Measurements from ENCODE around the gene MBD3.
"Not testable (repeated sequence)": the region's sequence is repeated elsewhere in the genome, so short reads cannot be mapped to it uniquely, and the experiment has no call there.

The MBD3 gene, protein sequence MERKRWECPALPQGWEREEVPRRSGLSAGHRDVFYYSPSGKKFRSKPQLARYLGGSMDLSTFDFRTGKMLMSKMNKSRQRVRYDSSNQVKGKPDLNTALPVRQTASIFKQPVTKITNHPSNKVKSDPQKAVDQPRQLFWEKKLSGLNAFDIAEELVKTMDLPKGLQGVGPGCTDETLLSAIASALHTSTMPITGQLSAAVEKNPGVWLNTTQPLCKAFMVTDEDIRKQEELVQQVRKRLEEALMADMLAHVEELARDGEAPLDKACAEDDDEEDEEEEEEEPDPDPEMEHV

DNA sequence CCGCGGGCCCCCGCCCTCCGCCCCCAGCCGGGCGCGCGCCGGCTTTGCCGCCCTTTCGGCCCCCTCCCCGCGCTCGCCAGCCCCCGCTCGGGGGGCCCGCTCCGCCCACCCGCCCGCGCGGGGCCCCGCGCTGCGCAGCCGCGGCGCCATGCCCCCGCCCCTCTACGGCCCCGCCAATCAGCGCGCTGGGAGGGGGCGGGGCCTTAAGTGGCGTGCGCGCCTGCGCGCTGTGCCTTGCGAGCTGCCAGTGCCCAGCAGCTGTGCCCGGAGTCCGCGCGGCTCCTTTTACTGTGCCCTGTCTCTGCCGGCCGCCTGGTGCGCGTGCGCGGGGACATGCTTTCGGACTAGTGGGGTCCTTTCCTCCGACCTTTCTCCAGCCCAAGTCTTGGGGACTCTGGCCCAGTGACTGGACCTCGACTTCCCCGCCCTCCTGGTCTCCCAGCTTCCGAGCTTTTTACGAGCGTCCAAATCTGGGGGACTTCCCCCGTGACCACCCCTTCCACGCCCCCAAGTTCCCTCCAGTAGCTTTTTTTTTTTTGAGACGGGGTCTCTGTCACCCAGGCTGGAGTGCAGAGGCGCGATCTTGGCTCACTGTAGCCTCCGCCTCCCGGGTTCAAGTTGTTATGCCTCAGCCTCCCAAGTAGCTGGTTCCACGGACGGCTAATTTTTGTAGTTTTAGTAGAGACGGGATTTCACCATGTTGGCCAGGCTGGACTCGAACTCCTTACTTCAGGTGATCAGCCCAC is at the start of gene MBD3:
MBD3 (minus strand) TSS at position 111 of the 746 bp plus-strand sequence. CDS start 234 bp downstream, outside the sequence.
- no peak for FAIRE-seq

DNA sequence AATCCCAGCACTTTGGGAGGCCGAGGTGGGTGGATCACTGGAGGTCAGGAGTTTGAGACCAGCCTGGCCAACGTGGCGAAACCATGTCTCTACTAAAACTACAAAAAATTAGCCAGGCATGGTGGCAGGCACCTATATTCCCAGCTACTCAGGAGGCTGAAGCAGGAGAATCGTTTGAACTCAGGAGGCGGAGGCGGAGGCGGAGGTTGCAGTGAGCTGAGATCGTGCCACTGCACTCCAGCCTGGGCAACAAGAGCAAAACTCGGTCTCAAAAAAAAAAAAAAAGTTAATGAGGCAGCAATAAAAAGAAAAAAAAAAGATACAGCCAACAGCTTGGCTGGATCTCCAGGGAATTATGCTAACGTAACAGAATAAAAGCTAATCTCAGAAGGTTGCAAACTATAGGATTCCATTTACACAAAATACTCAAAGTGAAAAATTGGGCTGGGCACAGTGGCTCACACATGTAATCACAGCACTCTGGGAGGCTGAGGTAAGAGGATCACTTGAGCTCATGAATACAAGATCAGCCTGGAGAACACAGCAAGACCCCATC is 48.3 kb upstream of the MBD3 start:
- FAIRE-seq: not testable (repeated sequence)

DNA sequence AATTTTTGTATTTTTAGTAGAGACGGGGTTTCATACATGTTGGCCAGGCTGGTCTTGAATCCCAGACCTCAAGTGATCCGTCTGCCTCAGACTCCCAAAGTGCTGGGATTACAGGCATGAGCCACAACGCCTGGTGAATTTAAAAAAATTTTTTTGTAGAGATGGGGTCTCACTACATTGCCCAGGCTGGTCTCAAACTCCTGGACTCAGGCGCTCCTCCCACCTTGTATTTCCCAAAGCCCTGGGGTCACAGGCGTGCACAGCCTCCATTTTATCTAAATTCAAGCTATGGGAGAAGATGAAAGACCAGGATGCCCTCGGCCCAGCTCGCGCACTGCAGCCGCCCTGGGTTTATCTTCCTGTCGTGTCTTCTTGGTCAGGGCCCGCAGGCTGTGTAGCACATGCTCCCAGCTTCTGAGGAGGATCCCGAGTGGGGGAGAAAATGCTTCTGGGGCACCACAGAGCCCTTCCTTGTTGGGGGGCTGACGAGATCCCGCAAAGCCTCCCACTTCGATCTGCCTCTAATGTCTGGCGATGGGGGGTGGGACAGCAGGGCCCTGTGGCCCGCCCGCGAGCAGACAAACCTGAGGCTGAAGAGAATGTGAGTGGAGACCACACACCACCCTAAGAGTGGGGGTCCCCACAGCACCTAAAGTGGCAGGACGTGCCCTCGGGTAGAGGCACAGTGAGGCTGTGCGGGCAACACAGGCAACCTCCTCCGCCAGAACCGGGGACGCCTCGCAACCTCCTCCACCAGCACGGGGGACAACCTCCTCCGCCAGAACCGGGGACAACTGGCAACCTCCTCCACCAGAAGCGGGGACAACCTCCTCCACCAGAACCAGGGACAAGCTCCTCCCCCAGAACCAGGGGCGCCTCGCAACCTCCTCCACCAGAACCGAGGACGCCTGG is 43.9 kb upstream of the MBD3 start:
- FAIRE-seq: no peak

DNA sequence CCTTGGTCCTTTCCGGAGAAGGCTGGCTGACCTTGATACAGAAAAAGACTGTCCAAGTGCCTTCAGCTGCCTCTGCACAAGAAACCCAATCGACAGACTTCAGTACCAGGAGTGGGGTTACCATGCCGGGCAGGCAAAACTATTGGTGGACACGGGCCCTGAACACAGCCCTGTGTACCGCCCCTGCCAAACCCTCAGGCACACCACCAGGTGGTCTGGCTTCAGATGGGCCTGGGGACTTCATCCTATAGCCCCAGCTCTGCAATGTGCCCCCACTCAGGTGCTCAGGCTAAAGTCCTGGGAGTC is 42.2 kb upstream of the MBD3 start:
- FAIRE-seq: no peak

GRCh38 chr19:1634242-1634937 is 41.7 kb upstream of the MBD3 start:
- no peak for FAIRE-seq

GRCh38 chr19:1633269-1633826 is 40.7 kb upstream of the MBD3 start:
- FAIRE-seq: no peak

DNA sequence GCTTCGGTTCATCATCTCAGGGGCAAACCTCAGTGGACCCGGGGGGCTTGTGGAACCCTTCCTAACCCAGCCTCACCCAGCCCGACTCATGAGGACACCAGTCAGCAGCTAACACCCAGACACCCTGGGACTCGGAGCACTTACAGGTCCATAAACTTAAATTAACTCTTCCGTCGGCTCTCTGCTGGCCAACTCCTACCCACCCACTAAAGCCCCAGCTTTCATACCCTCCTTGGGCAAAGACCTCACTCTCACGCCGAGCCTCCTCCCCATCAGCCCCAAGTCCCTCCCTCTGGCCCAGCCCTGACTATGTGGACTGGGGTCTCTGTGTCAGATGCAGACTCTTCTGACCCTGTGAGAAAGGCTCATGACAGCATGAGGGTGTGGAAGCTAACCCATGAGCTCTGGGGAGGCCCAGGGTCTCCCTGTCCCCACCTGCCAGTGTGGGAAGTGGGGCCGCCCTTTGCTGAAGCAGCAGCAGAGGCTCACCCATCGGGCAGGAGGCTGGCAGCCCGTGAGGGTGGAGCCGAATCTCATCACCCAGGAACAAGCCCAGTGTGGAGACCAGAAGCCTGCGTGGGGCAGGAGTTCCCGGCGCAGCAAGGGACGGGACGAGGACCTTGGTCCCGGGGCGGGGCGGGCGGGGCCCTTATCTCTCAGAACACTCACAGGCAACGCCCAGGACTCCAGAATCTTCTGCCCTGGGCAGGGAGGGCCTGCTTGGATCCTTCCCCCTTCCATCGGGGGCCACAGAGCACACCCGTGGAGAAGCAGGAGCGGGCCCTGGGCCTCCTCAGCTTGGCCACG is 40.0 kb upstream of the MBD3 start:
- no peak for FAIRE-seq

DNA sequence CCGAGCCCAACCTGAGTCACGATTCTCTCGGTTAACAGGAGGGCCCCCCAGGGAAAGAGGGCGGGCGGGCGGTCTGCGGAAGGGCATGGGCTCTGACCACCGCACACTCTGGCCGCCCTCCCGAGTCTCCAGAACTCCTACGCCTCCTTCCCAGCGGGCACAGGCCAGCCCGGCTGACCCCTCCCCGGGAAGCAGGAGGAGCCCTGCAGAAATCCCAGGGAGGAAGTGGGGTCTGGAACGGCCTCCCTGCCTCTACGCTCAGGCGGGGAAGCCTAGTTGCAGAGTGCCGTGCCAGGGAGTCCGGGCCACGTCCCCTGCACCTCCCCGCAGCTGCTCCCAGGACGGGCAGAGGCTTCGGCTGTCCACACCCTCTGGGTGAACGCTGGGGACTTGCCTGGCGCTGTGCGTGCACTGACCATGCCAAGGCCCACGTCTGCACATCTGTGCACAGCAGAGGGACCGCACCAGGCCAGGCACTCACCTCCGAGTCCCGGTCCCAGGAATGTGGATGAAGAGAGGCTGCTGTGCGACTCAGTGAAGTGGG is 39.0 kb upstream of the MBD3 start:
- no peak for FAIRE-seq

GRCh38 chr19:1630811-1631210 is 38.1 kb upstream of the MBD3 start:
- no peak for FAIRE-seq

- no peak for FAIRE-seq
Observed at GRCh38 chr19:1630012-1630411, 37.3 kb upstream of the MBD3 start.

DNA sequence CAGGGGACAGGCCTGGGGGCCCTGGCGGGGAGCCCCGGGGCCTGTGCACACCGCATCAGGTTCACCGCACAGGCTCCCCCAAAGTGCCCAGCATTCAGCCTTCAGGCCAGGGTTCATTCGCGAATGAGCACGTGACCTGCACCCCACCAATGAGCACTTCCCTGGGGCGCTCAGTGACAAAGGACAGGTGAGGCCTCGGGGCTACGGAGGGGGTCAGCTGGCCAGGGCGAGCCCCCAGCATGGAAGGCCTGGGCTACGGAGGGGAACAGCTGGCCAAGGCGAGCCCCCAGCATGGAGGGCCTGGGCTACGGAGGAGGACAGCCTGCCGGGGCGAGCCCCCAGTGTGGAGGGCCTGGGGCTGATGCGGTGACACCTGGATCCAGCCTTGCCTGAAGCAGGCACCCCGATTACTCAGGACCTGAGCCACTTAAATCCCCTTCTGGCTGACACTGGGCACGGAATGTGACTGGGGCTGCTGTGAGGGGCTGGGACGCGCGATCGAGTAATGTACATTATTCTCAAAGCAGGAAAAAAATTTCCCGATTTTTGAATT is 36.7 kb upstream of the MBD3 start:
- FAIRE-seq: no peak

DNA sequence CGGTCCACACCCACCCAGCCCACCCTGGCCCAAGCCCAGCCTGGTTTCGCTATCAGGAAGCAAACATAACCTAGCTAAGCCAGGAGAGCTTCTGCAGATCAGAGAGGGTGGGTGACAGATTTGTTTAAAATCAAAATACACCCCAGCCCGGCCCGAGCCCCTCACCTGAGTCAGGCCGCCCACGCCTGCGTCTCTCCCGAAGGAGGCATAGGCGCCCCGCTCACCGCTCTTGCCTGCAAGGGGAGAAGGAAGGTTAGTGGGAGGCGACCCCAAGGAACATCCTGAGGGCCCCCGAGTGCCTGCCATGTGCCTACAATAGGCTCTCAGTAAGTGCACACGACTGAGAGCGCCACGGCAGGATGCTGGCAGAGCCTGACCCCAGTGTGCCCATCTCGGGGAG is 34.5 kb upstream of the MBD3 start:
- FAIRE-seq: no peak

DNA sequence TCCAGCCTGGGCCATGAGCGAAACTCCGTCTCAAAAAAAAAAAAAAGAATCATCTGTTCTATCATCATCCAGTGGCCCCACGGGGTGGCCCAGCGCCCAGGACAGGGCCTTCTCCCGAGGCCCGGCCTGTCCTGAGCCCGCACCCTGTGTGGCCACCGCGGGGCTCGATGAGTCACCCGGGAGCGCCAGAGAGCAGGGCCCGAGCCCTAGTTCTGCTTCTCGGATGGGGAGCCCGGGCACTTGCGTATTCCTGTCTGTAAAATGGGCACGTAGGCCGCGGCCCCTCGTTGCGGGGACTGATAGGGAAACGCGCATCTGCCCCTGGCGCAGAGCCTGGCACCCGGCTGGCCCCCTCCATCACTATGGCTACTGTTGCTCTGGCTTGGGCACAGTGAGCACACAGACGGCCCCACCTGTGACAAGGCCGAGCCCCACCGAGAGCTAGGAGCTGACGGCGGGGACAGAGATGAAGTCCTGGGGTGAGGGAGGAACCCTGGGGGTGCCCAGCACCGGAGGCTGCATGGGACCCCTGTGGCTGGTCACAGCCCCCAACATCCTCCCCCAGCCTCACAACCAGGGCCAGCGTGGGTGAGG is 33.8 kb upstream of the MBD3 start:
- no peak for FAIRE-seq

DNA sequence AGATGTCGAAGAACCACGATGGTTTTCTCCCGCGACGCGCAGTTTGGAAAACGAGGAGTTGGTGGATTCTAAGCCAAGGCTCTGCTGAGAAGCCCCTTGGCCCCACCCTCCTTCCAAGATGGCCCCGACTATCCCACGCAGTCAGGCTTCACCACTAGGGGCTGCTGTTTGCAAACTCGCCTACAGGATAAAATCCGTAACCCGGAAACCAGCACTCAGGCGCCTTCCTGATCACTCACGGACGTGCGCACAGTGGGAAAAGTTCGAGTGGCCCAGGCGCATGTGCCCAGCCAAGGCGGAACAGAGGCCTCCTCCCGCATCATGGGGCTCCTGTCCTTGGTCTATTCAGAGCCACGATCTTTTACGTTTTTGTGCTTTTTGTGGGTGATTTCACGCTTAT is 31.8 kb upstream of the MBD3 start:
- FAIRE-seq: no peak

DNA sequence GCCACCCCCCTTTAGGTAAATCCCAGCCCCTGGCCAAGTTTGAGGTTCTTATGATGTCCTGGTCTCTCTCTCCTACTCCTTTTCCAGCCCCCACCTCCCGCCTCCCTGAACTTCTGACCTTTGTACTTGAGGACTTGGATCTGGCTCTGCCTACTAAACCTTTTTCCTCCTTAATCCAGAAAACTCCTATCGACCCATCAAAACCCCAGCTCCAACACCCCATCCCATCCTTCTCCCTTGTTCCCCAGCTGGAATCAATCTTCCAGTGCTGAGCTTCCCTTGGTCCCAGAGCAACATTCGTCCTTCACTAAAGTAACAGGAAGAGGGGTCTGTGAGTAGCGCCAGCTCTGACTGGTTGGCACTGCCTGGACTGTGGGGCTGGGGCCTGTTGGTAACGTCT is 29.9 kb upstream of the MBD3 start:
- no peak for FAIRE-seq

DNA sequence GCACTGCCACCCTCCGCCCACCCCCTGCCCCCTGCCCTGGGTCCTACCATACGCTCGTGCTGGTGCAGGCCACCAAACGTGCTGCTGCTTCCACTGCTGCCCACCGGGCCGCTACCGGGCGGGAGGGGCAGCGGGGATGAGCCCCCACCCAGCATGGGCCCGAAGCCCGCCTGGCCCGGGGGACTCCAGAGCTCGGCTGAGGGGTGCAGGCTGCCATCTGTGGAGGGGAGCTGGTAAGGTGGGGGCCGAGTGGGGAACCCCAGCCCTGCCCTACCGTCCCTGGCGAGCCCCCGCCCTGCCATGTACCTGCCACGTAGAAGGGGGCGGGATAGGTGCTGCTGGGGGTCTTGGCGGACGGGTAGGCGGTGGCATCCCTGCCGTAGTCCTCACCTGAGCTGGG is 29.3 kb upstream of the MBD3 start:
- FAIRE-seq: no peak

DNA sequence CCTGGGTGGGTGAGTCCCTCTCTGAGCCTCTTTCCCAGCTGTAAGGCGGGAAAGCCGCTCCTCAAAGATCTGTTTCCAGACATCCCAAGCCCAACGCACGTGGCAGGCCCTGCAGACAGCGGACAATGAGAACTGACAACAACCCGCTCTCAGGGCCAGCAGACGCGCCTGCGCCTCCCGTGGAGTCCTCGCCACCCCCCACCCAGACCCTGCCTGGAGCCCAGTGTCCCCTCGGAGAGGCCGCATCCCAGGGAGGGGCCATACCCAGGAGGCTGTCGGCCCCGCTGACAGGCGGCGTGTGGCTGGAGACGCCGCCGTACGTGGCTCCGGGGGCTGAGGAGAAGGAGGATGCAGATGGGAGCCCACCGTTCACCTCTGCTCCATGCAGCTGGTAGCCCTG is 28.9 kb upstream of the MBD3 start:
- no peak for FAIRE-seq

GRCh38 chr19:1621021-1621420 is 28.4 kb upstream of the MBD3 start:
- no peak for FAIRE-seq

DNA sequence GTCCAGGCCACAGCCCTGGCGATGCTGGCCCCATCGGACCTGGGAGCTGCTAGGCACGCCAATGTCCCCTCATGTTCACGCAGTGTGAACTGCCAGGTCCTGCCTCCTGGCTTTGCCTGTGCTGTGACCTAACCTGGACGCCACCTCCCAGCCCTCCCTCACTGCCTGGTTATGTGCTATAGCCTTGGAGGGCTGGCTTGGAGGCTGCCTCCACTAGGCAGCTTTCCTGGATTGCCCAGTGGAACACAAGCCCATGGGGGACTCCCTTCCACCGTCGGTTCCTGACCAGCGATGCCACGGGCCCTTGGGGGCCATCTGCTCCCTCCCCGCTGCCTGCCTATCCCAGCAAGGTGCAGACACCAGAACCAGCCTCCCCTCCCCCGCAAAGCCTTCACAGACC is 27.8 kb upstream of the MBD3 start:
- no peak for FAIRE-seq

GRCh38 chr19:1619703-1620102 is 27.0 kb upstream of the MBD3 start:
- FAIRE-seq: no peak

- no peak for FAIRE-seq
Observed at GRCh38 chr19:1619094-1619439, 26.4 kb upstream of the MBD3 start.
